K562 (cell line): ENCODE data around the gene MPIG6B. TPM values are rescaled to one million over a fixed set of nuclear protein-coding genes. Genes with fewer than 3 reads are reported as not detected.

Source experiments
- ARID3B ChIP-seq: fragments of 250-450 bp; sonication (Bioruptor Pico); IDR thresholded peaks from 2 replicates; pipeline ENCODE4 v1.4.0; 2020; ENCODE audit warnings: borderline replicate concordance
- BCL6 ChIP-seq: fragments of 250-450 bp; sonication (Bioruptor Pico); IDR thresholded peaks from 2 replicates; pipeline ENCODE4 v1.4.0; 2020
- ESRRA ChIP-seq: fragments of 450-650 bp; IDR thresholded peaks from 2 replicates; pipeline ENCODE4 v1.6.1; 2014; ENCODE audit warnings: low read depth, mild to moderate bottlenecking, moderate library complexity, borderline replicate concordance
- ETV1 ChIP-seq: fragments of 450-650 bp; conservative IDR thresholded peaks from 2 replicates; pipeline ENCODE4 v1.6.1; 2016; ENCODE audit warnings: missing genetic modification characterization, control low read depth, low read depth, missing compliant biosample characterization
- FOXK1 ChIP-seq: sonication (generic); formaldehyde crosslinking; IDR thresholded peaks from 2 replicates; pipeline ENCODE4 v1.8.0; 2022; ENCODE audit warnings: missing genetic modification reagents, mild to moderate bottlenecking, borderline replicate concordance
- FOXK2 ChIP-seq, 2 experiments: fragments of 450-650 bp; IDR thresholded peaks in 1 of 2; conservative IDR thresholded peaks in 1 of 2; 2 replicates each; pipeline ENCODE4 v1.6.1; 2016; ENCODE audit warnings: low read depth in 2 of 2, mild to moderate bottlenecking in 1 of 2
- IFI16 ChIP-seq: fragments of 250-450 bp; sonication (Bioruptor Pico); IDR thresholded peaks from 2 replicates; pipeline ENCODE4 v2.1.2; 2022; ENCODE audit warnings: mild to moderate bottlenecking, inconsistent platforms
- KLF6 ChIP-seq: fragments of 250-450 bp; sonication (Bioruptor Pico); IDR thresholded peaks from 2 replicates; pipeline ENCODE4 v1.4.0; 2020; ENCODE audit warnings: mild to moderate bottlenecking, moderate library complexity, borderline replicate concordance
- MTA3 ChIP-seq: fragments of 450-650 bp; formaldehyde crosslinking; IDR thresholded peaks from 2 replicates; pipeline ENCODE4 v1.6.1; 2017; ENCODE audit warnings: mild to moderate bottlenecking, borderline replicate concordance
- NFE2 ChIP-seq: IDR thresholded peaks from 2 replicates; pipeline ENCODE4 v1.6.1; 2014; ENCODE audit warnings: antibody characterized with exemption, low read depth
- NFE2L1 ChIP-seq: fragments of 450-650 bp; IDR thresholded peaks from 2 replicates; pipeline ENCODE4 v1.6.1; 2016; ENCODE audit warnings: missing genetic modification characterization, low read depth, mild to moderate bottlenecking, missing compliant biosample characterization, moderate library complexity, borderline replicate concordance
- NUFIP1 ChIP-seq: fragments of 450-650 bp; IDR thresholded peaks from 2 replicates; pipeline ENCODE4 v1.6.1; 2018; ENCODE audit not compliant: partially characterized antibody
- PHTF2 ChIP-seq: fragments of 250-450 bp; sonication (Bioruptor Pico); IDR thresholded peaks from 2 replicates; pipeline ENCODE4 v1.5.0; 2021; ENCODE audit warnings: mild to moderate bottlenecking
- RAD21 ChIP-seq, 2 experiments: fragments of 250-450 bp in 1 of 2; fragments of 450-650 bp in 1 of 2; sonication (Bioruptor Pico) in 1 of 2; formaldehyde crosslinking in 1 of 2; IDR thresholded peaks in 1 of 2; conservative IDR thresholded peaks in 1 of 2; 2 replicates each; pipeline versions ENCODE4 v1.4.0 to v1.8.0; 2020 to 2022; ENCODE audit warnings: mild to moderate bottlenecking in 2 of 2, moderate library complexity in 1 of 2
- SMARCE1 ChIP-seq: fragments of 450-650 bp; IDR thresholded peaks from 2 replicates; pipeline ENCODE4 v1.7.1; 2016; ENCODE audit warnings: mild to moderate bottlenecking
- ZNF165 ChIP-seq: fragments of 250-450 bp; sonication (Bioruptor Pico); IDR thresholded peaks from 2 replicates; pipeline ENCODE4 v1.4.0; 2020; ENCODE audit warnings: borderline replicate concordance
- ZNF23 ChIP-seq: fragments of 250-450 bp; sonication (Bioruptor Pico); IDR thresholded peaks from 2 replicates; pipeline ENCODE4 v1.4.0; 2020; ENCODE audit warnings: mild to moderate bottlenecking
- ZNF444 ChIP-seq: fragments of 250-450 bp; sonication (Bioruptor Pico); IDR thresholded peaks from 2 replicates; pipeline ENCODE4 v1.4.0; 2020; ENCODE audit warnings: mild to moderate bottlenecking, moderate library complexity
- ZNF445 ChIP-seq: fragments of 250-450 bp; sonication (Bioruptor Pico); IDR thresholded peaks from 2 replicates; pipeline ENCODE4 v1.4.0; 2020; ENCODE audit warnings: low read depth, mild to moderate bottlenecking, moderate library complexity
- ZNF449 ChIP-seq: fragments of 250-450 bp; sonication (Bioruptor Pico); IDR thresholded peaks from 2 replicates; pipeline ENCODE4 v1.8.0; 2022; ENCODE audit warnings: moderate library complexity, mild to moderate bottlenecking, inconsistent platforms
- ZNF589 ChIP-seq: fragments of 200-800 bp; sonication (Bioruptor generic); IDR thresholded peaks from 2 replicates; pipeline ENCODE4 v1.6.1; 2016; ENCODE audit warnings: low read depth, missing genetic modification characterization, missing compliant biosample characterization
- ZNF639 ChIP-seq, 2 experiments: fragments of 200-800 bp in 1 of 2; sonication (Bioruptor generic) in 1 of 2; sonication (generic) in 1 of 2; formaldehyde crosslinking in 1 of 2; IDR thresholded peaks in 1 of 2; conservative IDR thresholded peaks in 1 of 2; 2 replicates each; pipeline versions ENCODE4 v1.5.0 to v1.6.1; 2016 to 2020; ENCODE audit warnings: missing compliant biosample characterization in 1 of 2, missing genetic modification characterization in 1 of 2, missing genetic modification reagents in 1 of 2
- ZNF75A ChIP-seq: fragments of 450-650 bp; formaldehyde crosslinking; IDR thresholded peaks from 2 replicates; pipeline ENCODE4 v1.4.0; 2020; ENCODE audit warnings: mild to moderate bottlenecking
- polyA plus RNA-seq, 8 experiments: library from polyadenylated mRNA; depleted of rRNA in 4 of 8; stranded (reverse) in 5 of 8; unstranded in 3 of 8; fragments of >200 nt; fragmentation: Nextera tagmentation in 2 of 8; fragmentation: Illumina TruSeq in 1 of 8; extraction: Ambion mirVana in 2 of 8; extraction: Trizol in 1 of 8; gene quantifications; 2 replicates each; pipeline versions ENCODE4 v1.2.1 to v1.2.3, GENCODE V29; 2011 to 2014; ENCODE audit warnings: inconsistent platforms in 1 of 8, missing spikeins in 1 of 8
- total RNA-seq, 7 experiments: library from RNA; depleted of rRNA in 6 of 7; stranded (reverse); fragments of >200 nt in 6 of 7; fragmentation: Illumina TruSeq in 2 of 7; extraction: Trizol in 2 of 7; gene quantifications; 2 replicates each; pipeline versions ENCODE4 v1.2.1 to v1.2.3, GENCODE V29; 2011 to 2021; ENCODE audit warnings: low replicate concordance in 1 of 7

Gene MPIG6B
- total and polyA plus RNA-seq, 9 of the 15 experiments (the other 6 are each of a cell fraction or from before 2014, with no cell fraction given) = 0.11 to 1.2 (median 0.28) TPM; not detected in 1

GRCh38 chr6:31725502-31726350 lies 2.6 kb downstream of the MPIG6B start (continued):
- peak; percentile 74 for TF ChIP-seq NUFIP1
- peak in 1 of 2 experiments; percentile 30; a peak in 1 of 4 replicates for TF ChIP-seq RAD21 (CRISPR knock-in tag; conservative IDR thresholded peaks at IDR 0.05 in 1 of 2, IDR thresholded peaks at IDR 0.05 in 1 of 2)
- peak in 1 of 2 experiments; percentile 81; a peak in 2 of 4 replicates for TF ChIP-seq ZNF639 (CRISPR knock-in tag; conservative IDR thresholded peaks at IDR 0.05 in 1 of 2, IDR thresholded peaks at IDR 0.05 in 1 of 2)
- TF ChIP-seq KLF6 (CRISPR knock-in tag) = peak; percentile 88; the same call in 1 of the 2 replicates
- peak; percentile 95; the same call in 1 of the 2 replicates for TF ChIP-seq ARID3B
- TF ChIP-seq FOXK1 (CRISPR knock-in tag) = 0 out of 2 replicates have a peak, but pooled peaks have one; percentile 48
- 0 out of 2 replicates have a peak, but pooled peaks have one; percentile 84 for TF ChIP-seq ZNF165 (CRISPR knock-in tag)
- peak; percentile 58; the same call in 1 of the 2 replicates for TF ChIP-seq ZNF75A (CRISPR knock-in tag)
- TF ChIP-seq IFI16 (CRISPR knock-in tag) = no peak
- TF ChIP-seq ZNF23 = no peak
- peak; percentile 93 for TF ChIP-seq ZNF589 (CRISPR knock-in tag)
- peak; percentile 97 for TF ChIP-seq ETV1 (tag)
- TF ChIP-seq BCL6 (CRISPR knock-in tag) = peak; percentile 80; the same call in 1 of the 2 replicates
- peak; percentile 21 to 55; a peak in 3 of 4 replicates for TF ChIP-seq FOXK2 (conservative IDR thresholded peaks at IDR 0.05 in 1 of 2, IDR thresholded peaks at IDR 0.05 in 1 of 2; ENCODE audit: low read depth in 2 of 2)
- TF ChIP-seq PHTF2 (CRISPR knock-in tag) = peak; percentile 3; the same call in 1 of the 2 replicates
- TF ChIP-seq NFE2 = no peak
- no peak; the same call in 1 of the 2 replicates for TF ChIP-seq ESRRA
- 0 out of 2 replicates have a peak, but pooled peaks have one; percentile 40 for TF ChIP-seq ZNF445 (CRISPR knock-in tag)
- no peak for TF ChIP-seq NFE2L1 (tag)
- no peak for TF ChIP-seq MTA3
- TF ChIP-seq ZNF444 (CRISPR knock-in tag) = 0 out of 2 replicates have a peak, but pooled peaks have one; percentile 60
- peak; percentile 63; the same call in 1 of the 2 replicates for TF ChIP-seq SMARCE1
- TF ChIP-seq ZNF449 (CRISPR knock-in tag) = peak; percentile 87
